Measurements from ENCODE around the gene RHOD.

Gene RHOD

GRCh38 chr11:67056267-67057204, at the start of gene RHOD:
Gene RHOD (plus strand): TSS chr11:67056847. CDS start chr11:67056903, 56 bp downstream.
- DNase-seq: no peak

- DNase-seq: no peak
Measured at GRCh38 chr11:67007126-67007525, 49.5 kb upstream of the RHOD start.

GRCh38 chr11:67010296-67010905, 46.2 kb upstream of the RHOD start:
- DNase-seq: no peak

GRCh38 chr11:67013511-67014045, 43.1 kb upstream of the RHOD start:
- DNase-seq: no peak

- DNase-seq: no peak
Measured at GRCh38 chr11:67014343-67014742, 42.3 kb upstream of the RHOD start.

GRCh38 chr11:67015048-67015447, 41.6 kb upstream of the RHOD start:
- DNase-seq: no peak

GRCh38 chr11:67016550-67016949, 40.1 kb upstream of the RHOD start:
- DNase-seq: no peak

GRCh38 chr11:67020949-67021348, 35.7 kb upstream of the RHOD start:
- no peak for DNase-seq

GRCh38 chr11:67022341-67022933, 34.2 kb upstream of the RHOD start:
- no peak for DNase-seq

- no peak for DNase-seq
Measured at GRCh38 chr11:67022961-67023956, 33.4 kb upstream of the RHOD start, which contains the start of gene SYT12. Gene SYT12 (plus strand): TSS chr11:67023134. CDS start chr11:67030145, 7,011 bp downstream.

GRCh38 chr11:67023957-67024353, 32.7 kb upstream of the RHOD start:
- no peak for DNase-seq

GRCh38 chr11:67024410-67024809, 32.2 kb upstream of the RHOD start:
- DNase-seq: no peak

- DNase-seq: no peak
Measured at GRCh38 chr11:67024966-67025365, 31.7 kb upstream of the RHOD start.

GRCh38 chr11:67025750-67026149, 30.9 kb upstream of the RHOD start:
- no peak for DNase-seq

GRCh38 chr11:67026941-67027340, 29.7 kb upstream of the RHOD start:
- no peak for DNase-seq

- DNase-seq: no peak
Measured at GRCh38 chr11:67027483-67027930, 29.1 kb upstream of the RHOD start.

- no peak for DNase-seq
Measured at GRCh38 chr11:67027943-67028542, 28.6 kb upstream of the RHOD start.

GRCh38 chr11:67029146-67029545, 27.5 kb upstream of the RHOD start:
- DNase-seq: no peak

- no peak for DNase-seq
Measured at GRCh38 chr11:67030976-67031375, 25.7 kb upstream of the RHOD start.

- no peak for DNase-seq
Measured at GRCh38 chr11:67031791-67032561, 24.7 kb upstream of the RHOD start.
